Ishikawa (cell line): ENCODE results near the gene TMEM171.

Experiments
- CEBPB ChIP-seq: IDR thresholded peaks from 2 replicates; pipeline ENCODE4 v1.6.1; 2012
- CREB1 ChIP-seq: IDR thresholded peaks from 2 replicates; pipeline ENCODE4 v1.6.1; 2012; ENCODE audit warnings: low read depth
- EGR1 ChIP-seq: IDR thresholded peaks from 2 replicates; pipeline ENCODE4 v1.6.1; 2012
- EP300 ChIP-seq: IDR thresholded peaks from 2 replicates; pipeline ENCODE4 v1.6.1; 2012; ENCODE audit warnings: borderline replicate concordance
- FOXM1 ChIP-seq: IDR thresholded peaks from 2 replicates; pipeline ENCODE4 v1.6.1; 2012; ENCODE audit warnings: low read depth, borderline replicate concordance
- MAX ChIP-seq: IDR thresholded peaks from 2 replicates; pipeline ENCODE4 v1.6.1; 2012
- RAD21 ChIP-seq: IDR thresholded peaks from 2 replicates; pipeline ENCODE4 v1.6.1; 2012; ENCODE audit warnings: low read depth
- REST ChIP-seq: IDR thresholded peaks from 2 replicates; pipeline ENCODE4 v1.6.1; 2012; ENCODE audit warnings: low read depth, mild to moderate bottlenecking
- TAF1 ChIP-seq: IDR thresholded peaks from 2 replicates; pipeline ENCODE4 v1.6.1; 2012; ENCODE audit warnings: low read depth, mild to moderate bottlenecking
- TCF12 ChIP-seq: IDR thresholded peaks from 2 replicates; pipeline ENCODE4 v1.6.1; 2012; ENCODE audit warnings: low read depth
- TEAD4 ChIP-seq: IDR thresholded peaks from 2 replicates; pipeline ENCODE4 v1.6.1; 2012
- YY1 ChIP-seq: IDR thresholded peaks from 2 replicates; pipeline ENCODE4 v1.6.1; 2012; ENCODE audit warnings: low read depth
- ZBTB7A ChIP-seq: IDR thresholded peaks from 2 replicates; pipeline ENCODE4 v1.6.1; 2012; ENCODE audit warnings: low read depth

GRCh38 chr5:73114044-73114688 lies 6.2 kb upstream of the TMEM171 start:
- TF ChIP-seq MAX (no peak), EP300 (no peak), CEBPB (no peak), TCF12 (no peak), YY1 (no peak), EGR1 (no peak), RAD21 (no peak), TAF1 (no peak), FOXM1 (no peak), CREB1 (no peak), ZBTB7A (no peak), TEAD4 (no peak), REST (no peak)
